HL-60 (cell line): ENCODE data around the gene TACC2.

Experiments
- DNase-seq, 2 experiments: peaks; one replicate each; pipeline ENCODE4 v3.0.0-alpha.2; 2010 to 2020; ENCODE audit warnings: low read depth in 1 of 2, low spot score in 1 of 2
- H3K27ac ChIP-seq: fragments of 250-450 bp; sonication (Bioruptor Pico); replicated peaks from 2 replicates; pipeline ENCODE4 v1.5.1; 2020; ENCODE audit warnings: mild to moderate bottlenecking, moderate library complexity
- H3K27me3 ChIP-seq: fragments of 250-450 bp; sonication (Bioruptor Pico); 2 replicates; pipeline ENCODE4 v1.5.1; 2021; ENCODE audit warnings: mild to moderate bottlenecking, moderate library complexity; ENCODE audit not compliant: insufficient read depth, poor library complexity, severe bottlenecking
- H3K4me3 ChIP-seq: replicated peaks from 2 replicates; pipeline ENCODE4 v1.5.1; 2011; ENCODE audit warnings: mild to moderate bottlenecking, control low read depth, low read length; ENCODE audit not compliant: insufficient read depth
- CTCF ChIP-seq: IDR thresholded peaks from one replicate; pipeline ENCODE4 v1.5.1; 2011; ENCODE audit warnings: low read length, control low read depth, inconsistent platforms; ENCODE audit not compliant: insufficient read depth
- GABPA ChIP-seq: IDR thresholded peaks from 2 replicates; pipeline ENCODE4 v1.6.1; 2012; ENCODE audit warnings: low read depth
- POLR2AphosphoS5 ChIP-seq: IDR thresholded peaks from 2 replicates; pipeline ENCODE4 v1.6.1; 2012; ENCODE audit warnings: low read depth
- REST ChIP-seq: IDR thresholded peaks from 2 replicates; pipeline ENCODE4 v1.6.1; 2012; ENCODE audit warnings: low read depth; ENCODE audit not compliant: insufficient replicate concordance
- SPI1 ChIP-seq: IDR thresholded peaks from 2 replicates; pipeline ENCODE4 v1.6.1; 2012; ENCODE audit warnings: low read depth, mild to moderate bottlenecking, borderline replicate concordance

Gene TACC2

GRCh38 chr10:122208571-122209430, 219.8 kb downstream of the TACC2 start:
- Histone ChIP-seq H3K4me3 (no peak overlapping the region), H3K27me3 (no peaks in the 10 kb centered on the region), H3K27ac (no peak overlapping the region)
- no peak for DNase-seq
- no peak for TF ChIP-seq REST
- TF ChIP-seq POLR2AphosphoS5, result no peak
- TF ChIP-seq CTCF, result no peak
- no peak for TF ChIP-seq GABPA
- no peak for TF ChIP-seq SPI1

- Histone ChIP-seq H3K27ac (no peak overlapping the region), H3K4me3 (no peak overlapping the region), H3K27me3 (no peaks in the 10 kb centered on the region)
- DNase-seq, result no peak
- no peak for TF ChIP-seq CTCF
- no peak for TF ChIP-seq POLR2AphosphoS5
These were observed 221.7 kb downstream of the TACC2 start for GRCh38 chr10:122210481-122211265.

- Histone ChIP-seq H3K27ac (no peak overlapping the region), H3K4me3 (no peak overlapping the region), H3K27me3 (no peaks in the 10 kb centered on the region)
- no peak for DNase-seq
- no peak for TF ChIP-seq GABPA
- TF ChIP-seq CTCF, result no peak
- no peak for TF ChIP-seq POLR2AphosphoS5
- no peak for TF ChIP-seq SPI1
- no peak for TF ChIP-seq REST
These were observed 224.4 kb downstream of the TACC2 start for GRCh38 chr10:122213364-122213763.
